Measurements from ENCODE around the gene HOXA9. TPM values are rescaled to one million over a fixed set of nuclear protein-coding genes. Genes with fewer than 3 reads are reported as not detected.

HOXA9 gene
- total and polyA plus RNA-seq, 2 of the 8 experiments (the other 6 are each of a cell fraction or from before 2014, with no cell fraction given) = not detected

DNA sequence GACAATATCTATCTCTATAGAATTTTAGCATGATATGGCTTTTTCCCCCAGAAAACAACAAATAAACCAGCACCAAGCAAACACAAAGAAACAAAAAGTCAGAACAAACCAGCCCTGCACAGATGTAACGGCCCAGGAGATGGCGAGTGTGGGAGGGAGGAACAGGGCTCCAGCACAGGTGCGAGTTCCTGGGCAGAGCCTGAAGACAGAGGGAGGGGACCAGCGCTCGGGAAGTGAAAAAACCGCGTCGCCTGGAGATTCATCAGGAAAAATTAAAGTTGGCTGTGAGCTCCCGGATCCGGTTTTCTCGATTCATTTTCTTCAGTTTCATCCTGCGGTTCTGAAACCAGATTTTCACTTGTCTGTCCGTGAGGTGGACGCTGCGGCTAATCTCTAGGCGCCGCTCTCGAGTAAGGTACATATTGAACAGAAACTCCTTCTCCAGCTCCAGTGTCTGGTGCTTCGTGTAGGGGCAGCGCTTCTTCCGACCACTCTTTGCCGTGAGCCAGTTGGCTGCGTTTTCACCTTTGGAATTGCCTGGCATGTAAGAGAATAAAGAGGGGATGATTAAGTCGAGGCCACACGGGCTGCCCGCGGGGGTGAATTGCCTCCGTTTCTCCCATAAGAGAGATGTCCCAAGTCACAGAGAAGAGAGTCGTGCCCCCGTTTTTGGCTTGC, 6.4 kb upstream of the HOXA9 start (continued):
- TF ChIP-seq, protein P1, sequence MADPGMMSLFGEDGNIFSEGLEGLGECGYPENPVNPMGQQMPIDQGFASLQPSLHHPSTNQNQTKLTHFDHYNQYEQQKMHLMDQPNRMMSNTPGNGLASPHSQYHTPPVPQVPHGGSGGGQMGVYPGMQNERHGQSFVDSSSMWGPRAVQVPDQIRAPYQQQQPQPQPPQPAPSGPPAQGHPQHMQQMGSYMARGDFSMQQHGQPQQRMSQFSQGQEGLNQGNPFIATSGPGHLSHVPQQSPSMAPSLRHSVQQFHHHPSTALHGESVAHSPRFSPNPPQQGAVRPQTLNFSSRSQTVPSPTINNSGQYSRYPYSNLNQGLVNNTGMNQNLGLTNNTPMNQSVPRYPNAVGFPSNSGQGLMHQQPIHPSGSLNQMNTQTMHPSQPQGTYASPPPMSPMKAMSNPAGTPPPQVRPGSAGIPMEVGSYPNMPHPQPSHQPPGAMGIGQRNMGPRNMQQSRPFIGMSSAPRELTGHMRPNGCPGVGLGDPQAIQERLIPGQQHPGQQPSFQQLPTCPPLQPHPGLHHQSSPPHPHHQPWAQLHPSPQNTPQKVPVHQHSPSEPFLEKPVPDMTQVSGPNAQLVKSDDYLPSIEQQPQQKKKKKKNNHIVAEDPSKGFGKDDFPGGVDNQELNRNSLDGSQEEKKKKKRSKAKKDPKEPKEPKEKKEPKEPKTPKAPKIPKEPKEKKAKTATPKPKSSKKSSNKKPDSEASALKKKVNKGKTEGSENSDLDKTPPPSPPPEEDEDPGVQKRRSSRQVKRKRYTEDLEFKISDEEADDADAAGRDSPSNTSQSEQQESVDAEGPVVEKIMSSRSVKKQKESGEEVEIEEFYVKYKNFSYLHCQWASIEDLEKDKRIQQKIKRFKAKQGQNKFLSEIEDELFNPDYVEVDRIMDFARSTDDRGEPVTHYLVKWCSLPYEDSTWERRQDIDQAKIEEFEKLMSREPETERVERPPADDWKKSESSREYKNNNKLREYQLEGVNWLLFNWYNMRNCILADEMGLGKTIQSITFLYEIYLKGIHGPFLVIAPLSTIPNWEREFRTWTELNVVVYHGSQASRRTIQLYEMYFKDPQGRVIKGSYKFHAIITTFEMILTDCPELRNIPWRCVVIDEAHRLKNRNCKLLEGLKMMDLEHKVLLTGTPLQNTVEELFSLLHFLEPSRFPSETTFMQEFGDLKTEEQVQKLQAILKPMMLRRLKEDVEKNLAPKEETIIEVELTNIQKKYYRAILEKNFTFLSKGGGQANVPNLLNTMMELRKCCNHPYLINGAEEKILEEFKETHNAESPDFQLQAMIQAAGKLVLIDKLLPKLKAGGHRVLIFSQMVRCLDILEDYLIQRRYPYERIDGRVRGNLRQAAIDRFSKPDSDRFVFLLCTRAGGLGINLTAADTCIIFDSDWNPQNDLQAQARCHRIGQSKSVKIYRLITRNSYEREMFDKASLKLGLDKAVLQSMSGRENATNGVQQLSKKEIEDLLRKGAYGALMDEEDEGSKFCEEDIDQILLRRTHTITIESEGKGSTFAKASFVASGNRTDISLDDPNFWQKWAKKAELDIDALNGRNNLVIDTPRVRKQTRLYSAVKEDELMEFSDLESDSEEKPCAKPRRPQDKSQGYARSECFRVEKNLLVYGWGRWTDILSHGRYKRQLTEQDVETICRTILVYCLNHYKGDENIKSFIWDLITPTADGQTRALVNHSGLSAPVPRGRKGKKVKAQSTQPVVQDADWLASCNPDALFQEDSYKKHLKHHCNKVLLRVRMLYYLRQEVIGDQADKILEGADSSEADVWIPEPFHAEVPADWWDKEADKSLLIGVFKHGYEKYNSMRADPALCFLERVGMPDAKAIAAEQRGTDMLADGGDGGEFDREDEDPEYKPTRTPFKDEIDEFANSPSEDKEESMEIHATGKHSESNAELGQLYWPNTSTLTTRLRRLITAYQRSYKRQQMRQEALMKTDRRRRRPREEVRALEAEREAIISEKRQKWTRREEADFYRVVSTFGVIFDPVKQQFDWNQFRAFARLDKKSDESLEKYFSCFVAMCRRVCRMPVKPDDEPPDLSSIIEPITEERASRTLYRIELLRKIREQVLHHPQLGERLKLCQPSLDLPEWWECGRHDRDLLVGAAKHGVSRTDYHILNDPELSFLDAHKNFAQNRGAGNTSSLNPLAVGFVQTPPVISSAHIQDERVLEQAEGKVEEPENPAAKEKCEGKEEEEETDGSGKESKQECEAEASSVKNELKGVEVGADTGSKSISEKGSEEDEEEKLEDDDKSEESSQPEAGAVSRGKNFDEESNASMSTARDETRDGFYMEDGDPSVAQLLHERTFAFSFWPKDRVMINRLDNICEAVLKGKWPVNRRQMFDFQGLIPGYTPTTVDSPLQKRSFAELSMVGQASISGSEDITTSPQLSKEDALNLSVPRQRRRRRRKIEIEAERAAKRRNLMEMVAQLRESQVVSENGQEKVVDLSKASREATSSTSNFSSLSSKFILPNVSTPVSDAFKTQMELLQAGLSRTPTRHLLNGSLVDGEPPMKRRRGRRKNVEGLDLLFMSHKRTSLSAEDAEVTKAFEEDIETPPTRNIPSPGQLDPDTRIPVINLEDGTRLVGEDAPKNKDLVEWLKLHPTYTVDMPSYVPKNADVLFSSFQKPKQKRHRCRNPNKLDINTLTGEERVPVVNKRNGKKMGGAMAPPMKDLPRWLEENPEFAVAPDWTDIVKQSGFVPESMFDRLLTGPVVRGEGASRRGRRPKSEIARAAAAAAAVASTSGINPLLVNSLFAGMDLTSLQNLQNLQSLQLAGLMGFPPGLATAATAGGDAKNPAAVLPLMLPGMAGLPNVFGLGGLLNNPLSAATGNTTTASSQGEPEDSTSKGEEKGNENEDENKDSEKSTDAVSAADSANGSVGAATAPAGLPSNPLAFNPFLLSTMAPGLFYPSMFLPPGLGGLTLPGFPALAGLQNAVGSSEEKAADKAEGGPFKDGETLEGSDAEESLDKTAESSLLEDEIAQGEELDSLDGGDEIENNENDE (IDR thresholded peaks at IDR 0.05; ENCODE audit: insufficient replicate concordance, low read length) = no peak
- TF ChIP-seq CTBP2 (IDR thresholded peaks at IDR 0.05; ENCODE audit: borderline replicate concordance, insufficient read depth, insufficient read length, low read length) (peak; percentile 41), YY1 (IDR thresholded peaks at IDR 0.05; ENCODE audit: low read depth, low read length) (no peak), BRCA1 (IDR thresholded peaks at IDR 0.05; ENCODE audit: low read depth, low read length) (no peak), EZH2 (IDR thresholded peaks at IDR 0.05; ENCODE audit: low read depth, low read length, severe bottlenecking) (peak; percentile 82), RNF2 (IDR thresholded peaks at IDR 0.05; ENCODE audit: borderline replicate concordance, low read depth, low read length, missing control alignments, poor library complexity, severe bottlenecking) (peak; percentile 96), CBX5 (IDR thresholded peaks at IDR 0.05; ENCODE audit: low read depth, low read length) (no peak), JUND (IDR thresholded peaks at IDR 0.05; ENCODE audit: low read length) (no peak), TBP (IDR thresholded peaks at IDR 0.05; ENCODE audit: low read depth, low read length) (no peak), RXRA (IDR thresholded peaks at IDR 0.05; ENCODE audit: insufficient read depth, low read depth, low read length) (no peak)

Data from H1 (cell line).